ENCODE data around the gene STK32B. TPM values are rescaled to one million over a fixed set of nuclear protein-coding genes. Genes with fewer than 3 reads are reported as not detected.

The STK32B gene
- total and polyA plus RNA-seq, 9 of the 15 experiments (the other 6 are each of a cell fraction or from before 2014, with no cell fraction given), result 0.03 to 0.20 (median 0.07) TPM; not detected in 2

DNA sequence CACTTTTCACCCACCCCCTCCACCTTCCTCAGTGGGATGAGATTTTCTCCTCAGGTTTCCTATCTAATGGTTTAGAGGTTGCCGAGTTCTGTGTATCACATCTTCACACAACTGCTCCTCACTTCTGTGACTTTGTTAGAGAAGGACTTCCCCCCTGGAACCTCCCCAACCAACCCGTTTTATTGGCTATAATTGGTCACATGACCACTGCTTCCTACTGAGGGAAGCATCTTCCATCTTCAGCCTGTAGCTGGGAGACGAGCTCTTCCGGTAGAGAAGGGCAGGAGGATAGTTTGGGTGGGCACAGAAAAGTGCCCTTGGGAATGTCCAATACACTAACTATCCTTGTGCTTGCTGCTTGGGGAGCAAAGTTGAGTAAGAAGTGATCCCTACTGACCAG, 90.5 kb downstream of the STK32B start:
- DNase-seq (ENCODE audit: extremely low read depth in 1 of 4, low spot score in 3 of 4) (no peak), FAIRE-seq (no peak), ATAC-seq (no peak)
- in situ Hi-C loops (cut with MboI) (loop anchor here (5.0 kb wide), 1 partner anchor 145 kb away; no protein-coding TSS in a partner anchor), intact Hi-C loops (cut with micrococcal nuclease) (loop anchor here (1.0 to 2.0 kb wide), 2 partner anchors 91 to 147 kb away; partner anchors contain the start of gene STK32B)
- H3K9me3 ChIP-seq (replicated peaks; ENCODE audit: control insufficient read depth, insufficient read depth, low read depth, low read length), result no peaks in the 10 kb centered on the region
- BruUV-seq (replicated peaks), result no TSS peak
- no peak overlapping the region for H2AFZ ChIP-seq (ENCODE audit: low read depth, low read length)
- WGBS (ENCODE audit: insufficient coverage, low coverage, missing lambda C conversion rate), result 8% methylated on average over 4 of the region's 4 CpGs
- POLR2A ChIA-PET, result no interaction called here
- H3K4me3 ChIP-seq, result no peak overlapping the region
- no peak overlapping the region for H3K9ac ChIP-seq (ENCODE audit: insufficient read depth in 1 of 2, low read depth in 2 of 2, low read length in 2 of 2)
- H3K4me2 ChIP-seq (ENCODE audit: insufficient read depth, low read length), result no peak overlapping the region
- TF ChIP-seq BCOR (IDR thresholded peaks at IDR 0.05) (no peak), RAD51 (IDR thresholded peaks at IDR 0.05; ENCODE audit: borderline replicate concordance, low read depth) (peak; percentile 58; the same call in 1 of the 2 replicates), USF2 (CRISPR knock-in tag; IDR thresholded peaks at IDR 0.05) (peak; percentile 63)
- TF ChIP-seq, protein P1, sequence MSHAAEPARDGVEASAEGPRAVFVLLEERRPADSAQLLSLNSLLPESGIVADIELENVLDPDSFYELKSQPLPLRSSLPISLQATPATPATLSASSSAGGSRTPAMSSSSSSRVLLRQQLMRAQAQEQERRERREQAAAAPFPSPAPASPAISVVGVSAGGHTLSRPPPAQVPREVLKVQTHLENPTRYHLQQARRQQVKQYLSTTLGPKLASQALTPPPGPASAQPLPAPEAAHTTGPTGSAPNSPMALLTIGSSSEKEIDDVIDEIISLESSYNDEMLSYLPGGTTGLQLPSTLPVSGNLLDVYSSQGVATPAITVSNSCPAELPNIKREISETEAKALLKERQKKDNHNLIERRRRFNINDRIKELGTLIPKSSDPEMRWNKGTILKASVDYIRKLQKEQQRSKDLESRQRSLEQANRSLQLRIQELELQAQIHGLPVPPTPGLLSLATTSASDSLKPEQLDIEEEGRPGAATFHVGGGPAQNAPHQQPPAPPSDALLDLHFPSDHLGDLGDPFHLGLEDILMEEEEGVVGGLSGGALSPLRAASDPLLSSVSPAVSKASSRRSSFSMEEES (CRISPR knock-in tag; IDR thresholded peaks at IDR 0.05), result peak; percentile 72
- H3K27ac ChIP-seq (ENCODE audit: extremely low read depth, low read depth, low read length), result no peak overlapping the region
- H3K36me3 ChIP-seq (ENCODE audit: control insufficient read depth, insufficient read depth, low read length), result no peaks in the 10 kb centered on the region
- no peaks in the 10 kb centered on the region for H3K9me1 ChIP-seq (ENCODE audit: control insufficient read depth, insufficient read depth, low read length)
- CTCF ChIA-PET (ENCODE audit: low intra/inter-chr PET ratio), result no interaction called here
- peaks cover 3 to 13% of the 10 kb centered on the region in 2 experiments; a peak in 2 of 5 replicates for H3K4me1 ChIP-seq (replicated peaks in 1 of 2; ENCODE audit: control insufficient read depth in 2 of 2, insufficient read depth in 2 of 2, low read length in 2 of 2)
- peaks cover 0 to 18% of the 10 kb centered on the region in 2 experiments; a peak in 2 of 5 replicates for H3K27me3 ChIP-seq (ENCODE audit: control insufficient read depth in 2 of 2, insufficient read depth in 2 of 2, low read length in 2 of 2)
- H4K20me1 ChIP-seq (replicated peaks; ENCODE audit: control insufficient read depth, insufficient read depth, low read length), result no peaks in the 10 kb centered on the region
- no peaks in the 10 kb centered on the region for H3K79me2 ChIP-seq (ENCODE audit: control insufficient read depth, insufficient read depth, low read length)
